Measurements from ENCODE around the gene PDIA5.
"Not testable (repeated sequence)": the region's sequence is repeated elsewhere in the genome, so short reads cannot be mapped to it uniquely, and the experiment has no call there.

The PDIA5 gene

DNA sequence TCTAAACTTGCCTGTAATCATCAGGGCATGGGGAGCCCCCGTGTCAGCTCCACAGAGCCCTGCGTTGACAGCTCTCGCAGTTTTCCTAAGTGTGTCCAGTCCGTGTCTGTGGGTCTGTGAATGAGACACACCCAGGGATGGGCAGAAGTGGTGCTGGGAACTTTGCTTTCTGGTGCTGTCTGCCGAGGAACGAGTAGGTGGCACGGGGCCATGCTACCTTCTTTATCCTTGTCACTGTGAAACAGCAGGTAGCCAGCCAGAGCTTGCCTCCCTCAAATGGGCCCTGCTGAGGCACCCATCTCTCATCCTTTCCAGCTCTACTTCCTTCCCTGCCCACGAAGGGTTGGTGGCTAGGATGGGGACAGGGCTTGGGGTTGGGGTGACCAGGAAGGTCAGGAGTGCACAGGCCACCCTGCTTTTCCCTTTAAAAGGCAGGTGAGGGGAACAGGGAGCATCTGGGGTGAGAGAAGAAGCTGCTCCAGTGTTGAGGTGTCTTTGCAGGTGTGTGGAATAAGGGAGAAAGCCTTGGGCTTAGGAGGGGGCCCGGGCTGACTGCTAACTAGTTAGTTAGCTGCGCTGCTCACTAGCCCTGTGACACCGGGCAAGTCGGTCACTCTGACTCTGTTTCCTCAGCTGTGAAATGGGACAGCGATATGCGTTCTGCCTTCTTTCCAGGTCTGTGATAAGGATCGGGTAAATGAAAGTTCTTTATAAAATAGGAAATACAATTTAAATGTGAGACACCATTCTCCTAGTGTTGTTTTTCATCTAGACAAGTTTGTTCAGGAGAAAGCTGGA, 27.9 kb downstream of the PDIA5 start:
- DNase-seq = no peak

DNA sequence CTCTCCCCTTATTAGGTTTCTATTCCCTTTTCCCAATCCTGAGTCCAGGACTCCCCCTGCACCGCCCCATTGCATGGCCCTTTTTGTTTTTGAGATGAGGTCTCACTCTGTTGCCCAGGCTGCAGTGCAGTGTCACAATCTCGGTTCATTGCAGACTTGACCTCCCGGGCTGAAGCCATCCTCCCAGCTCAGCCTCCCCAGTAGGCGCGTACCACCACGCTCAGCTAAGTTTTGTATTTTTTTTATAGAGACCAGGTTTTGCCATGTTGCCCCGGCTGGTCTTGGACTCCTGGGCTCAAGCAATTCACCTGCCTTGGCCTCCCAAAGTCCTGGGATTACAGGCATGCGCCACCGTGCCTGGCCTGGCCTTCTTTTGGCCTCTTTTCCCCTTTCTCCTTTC, 29.3 kb downstream of the PDIA5 start:
- no peak for DNase-seq

GRCh38 chr3:123096731-123097130, 29.9 kb downstream of the PDIA5 start:
- DNase-seq = no peak

GRCh38 chr3:123098426-123099330, 31.9 kb downstream of the PDIA5 start:
- no peak for DNase-seq

- DNase-seq = no peak
Observed at GRCh38 chr3:123099331-123100192, 32.7 kb downstream of the PDIA5 start.

- no peak for DNase-seq
Observed at GRCh38 chr3:123100193-123100776, 33.5 kb downstream of the PDIA5 start.

DNA sequence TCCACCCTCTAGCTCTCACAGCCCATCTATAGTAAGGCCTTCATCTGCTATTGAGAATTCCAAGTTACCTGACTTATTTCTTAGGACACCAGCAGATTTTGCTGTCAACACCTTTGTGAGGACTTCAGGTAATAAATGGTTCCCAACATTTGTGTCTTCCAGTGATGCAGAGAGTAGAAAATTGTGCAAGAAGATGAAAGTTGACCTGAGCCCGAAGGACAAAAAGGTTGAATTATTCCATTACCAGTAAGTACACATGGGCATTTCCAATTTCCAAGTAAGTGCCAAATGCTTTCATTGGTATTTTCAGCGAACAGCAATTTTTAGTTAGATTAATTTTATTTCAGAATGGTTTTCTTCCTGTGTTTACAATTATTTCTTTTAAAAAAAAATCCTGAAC, 35.4 kb downstream of the PDIA5 start:
- DNase-seq = no peak

DNA sequence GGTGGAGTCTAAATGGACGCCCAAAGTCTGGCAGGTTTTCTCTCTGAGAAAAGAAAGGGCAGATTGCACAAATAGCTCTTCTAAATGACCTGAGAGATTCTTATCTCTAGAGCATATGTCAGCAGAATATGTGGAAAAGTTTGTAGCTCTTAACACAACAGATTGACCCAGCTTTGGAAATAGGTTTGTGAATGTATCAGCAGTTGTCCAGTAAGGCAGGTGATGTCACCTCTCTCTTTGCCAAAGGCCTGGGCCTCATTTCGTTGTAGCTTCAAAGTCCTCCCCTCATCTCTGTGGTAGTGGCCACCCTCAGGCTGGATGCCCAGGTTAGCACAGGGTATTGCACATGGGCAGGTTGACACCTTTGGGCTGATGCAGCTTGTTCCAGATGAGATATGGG, 36.0 kb downstream of the PDIA5 start:
- no peak for DNase-seq

GRCh38 chr3:123104550-123104949, 37.7 kb downstream of the PDIA5 start:
- DNase-seq = no peak

- DNase-seq = no peak
Observed at GRCh38 chr3:123105201-123106189, 38.7 kb downstream of the PDIA5 start.

- DNase-seq = no peak
Observed at GRCh38 chr3:123110282-123110975, 43.6 kb downstream of the PDIA5 start.

GRCh38 chr3:123110976-123111615, 44.3 kb downstream of the PDIA5 start:
- no peak for DNase-seq

DNA sequence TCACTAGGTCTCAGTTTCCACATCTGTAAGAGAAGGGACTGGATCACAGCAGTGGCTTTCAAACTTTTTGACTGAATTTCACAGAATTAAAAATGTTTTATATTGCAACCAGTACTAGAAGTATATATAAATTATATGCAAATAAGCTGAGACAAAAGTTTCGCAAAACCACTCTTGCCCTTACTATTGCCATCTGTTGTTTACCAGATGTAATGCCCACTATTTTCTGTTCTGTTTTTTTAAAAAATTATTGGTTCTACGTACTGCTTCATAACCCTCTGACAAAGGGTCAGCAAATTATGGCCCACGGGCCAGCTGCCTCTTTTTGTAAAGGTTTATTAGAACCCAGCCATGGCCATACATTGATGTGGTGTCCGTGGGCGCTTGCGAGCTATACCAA, 44.8 kb downstream of the PDIA5 start:
- no peak for DNase-seq

DNA sequence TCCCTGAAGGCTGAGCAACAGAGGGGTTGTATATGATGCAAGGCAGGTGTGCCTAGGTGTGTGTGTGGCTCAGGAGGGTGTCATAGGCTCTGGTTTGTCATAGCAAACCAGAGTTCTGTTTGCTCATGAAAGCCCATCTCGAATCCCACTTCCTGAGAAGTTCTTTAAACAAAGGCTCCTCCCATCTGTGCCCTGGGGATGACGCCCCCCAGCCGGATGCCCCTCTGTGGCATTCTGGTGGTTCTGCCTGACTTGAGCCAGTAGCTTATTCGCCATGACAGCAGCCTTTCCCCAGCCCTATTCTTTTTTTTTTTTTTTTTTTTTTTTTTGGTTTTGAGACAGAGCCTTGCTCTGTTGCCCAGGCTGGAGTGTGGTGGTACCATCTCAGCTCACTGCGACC, 45.4 kb downstream of the PDIA5 start:
- no peak for DNase-seq

DNA sequence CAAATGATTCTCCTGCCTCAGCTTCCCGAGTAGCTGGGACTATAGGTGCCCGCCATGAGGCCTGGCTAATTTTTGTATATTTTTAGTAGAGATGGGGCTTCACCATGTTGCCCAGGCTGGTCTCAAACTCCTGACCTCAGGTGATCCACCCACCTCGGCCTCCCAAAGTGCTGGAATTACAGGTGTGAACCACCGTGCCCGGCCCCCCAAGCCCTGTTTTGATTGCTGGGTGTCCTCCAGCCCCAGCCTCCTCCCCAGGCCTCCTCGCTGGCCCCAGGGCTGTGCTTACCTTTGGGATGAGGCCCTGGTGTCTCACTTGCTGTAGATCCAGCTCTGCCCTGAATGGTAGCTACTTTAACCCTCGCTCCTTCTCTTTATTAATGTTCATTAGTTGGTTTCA, 45.8 kb downstream of the PDIA5 start:
- DNase-seq = not testable (repeated sequence)

- DNase-seq = no peak
Observed at GRCh38 chr3:123113889-123114450, 47.1 kb downstream of the PDIA5 start.

GRCh38 chr3:123116116-123116515, 49.3 kb downstream of the PDIA5 start:
- no peak for DNase-seq

GRCh38 chr3:123119388-123119787, 52.6 kb downstream of the PDIA5 start:
- no peak for DNase-seq

GRCh38 chr3:123119802-123120201, 53.0 kb downstream of the PDIA5 start:
- DNase-seq = no peak

DNA sequence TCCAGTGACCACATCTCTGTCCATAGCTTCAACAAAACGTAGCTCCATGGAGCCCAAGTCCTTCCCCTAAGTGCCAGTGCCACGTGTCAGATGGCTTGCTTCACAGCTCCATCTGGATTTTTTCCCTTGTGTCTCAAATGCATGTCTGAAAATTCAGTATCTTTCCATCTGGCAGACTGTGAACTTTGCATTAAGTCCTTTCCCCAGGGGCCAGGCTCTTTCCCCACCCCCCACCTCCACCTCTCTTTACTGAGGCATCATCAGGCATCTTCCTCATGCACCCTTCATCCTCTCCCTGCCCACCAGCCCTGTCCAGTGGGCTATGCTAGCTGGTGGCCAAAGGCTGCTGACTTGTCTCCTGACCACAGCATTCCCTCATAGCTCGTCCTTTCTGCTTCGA, 53.7 kb downstream of the PDIA5 start:
- no peak for DNase-seq

Data from activated CD4-positive, alpha-beta T cell treated with anti-CD3 and anti-CD28 coated beads, Interleukin-10, Interleukin-2, amounts not matched to agents 100 ng/mL and 50 ng/mL, durations not matched to agents 16 hours and 8 hours (primary cell).